ENCODE results near the gene ZNF580. TPM values are rescaled to one million over a fixed set of nuclear protein-coding genes. Genes with fewer than 3 reads are reported as not detected.
A peak's percentile ranks its signal among the peaks of the same experiment; 100 is the strongest.

ZNF580 gene
- total and polyA plus RNA-seq, 2 of the 13 experiments (the other 11 are each of a cell fraction or from before 2014, with no cell fraction given): 4.4 to 6.0 TPM

GRCh38 chr19:55663846-55664536 lies 23.2 kb downstream of the ZNF580 start:
- WGBS (ENCODE audit: low lambda C conversion rate): 98% methylated on average over 14 of the region's 20 CpGs
- H3K27me3 ChIP-seq (ENCODE audit: control insufficient read depth in 1 of 2, insufficient read depth in 2 of 2, low read length in 2 of 2): no peaks in the 10 kb centered on the region
- in situ Hi-C loops (cut with HindIII; ENCODE audit: extremely low pct_ligation_motif_present, low pct_unique_long_range_greater_than_20kb) (no loop called here), intact Hi-C loops (cut with micrococcal nuclease; ENCODE audit: unreplicated experiment) (no loop called here)
- ChIA-PET POLR2A (no interaction called here), CTCF (ENCODE audit: low intra/inter-chr PET ratio, low total read pairs) (no interaction called here)
- DNase-seq (ENCODE audit: low spot score): no peak
- H3K4me2 ChIP-seq (ENCODE audit: low read depth, low read length): no peak overlapping the region
- H3K27ac ChIP-seq (ENCODE audit: extremely low read length, insufficient read depth, low read length): no peak overlapping the region
- no peak overlapping the region for H3K9ac ChIP-seq (ENCODE audit: insufficient read depth, low read depth, low read length)
- peaks cover 18% of the 10 kb centered on the region for H3K4me1 ChIP-seq (ENCODE audit: insufficient read depth, low read length)
- H2AFZ ChIP-seq (ENCODE audit: low read length): no peak overlapping the region
- no TSS peak for BruUV-seq (replicated peaks)
- H3K9me3 ChIP-seq (ENCODE audit: low read length): no peaks in the 10 kb centered on the region
- H3K36me3 ChIP-seq (replicated peaks in 1 of 2; ENCODE audit: control insufficient read depth in 1 of 2, insufficient read depth in 2 of 2, low read length in 2 of 2): peaks cover 57 to 90% of the 10 kb centered on the region in 2 experiments
- ATAC-seq: no peak
- peaks cover 44% of the 10 kb centered on the region for H4K20me1 ChIP-seq (ENCODE audit: insufficient read depth, low read length)
- TF ChIP-seq PHF20 (CRISPR knock-in tag; IDR thresholded peaks at IDR 0.05): no peak
- peak; percentile 83 for TF ChIP-seq AGO2 (optimal IDR thresholded peaks at IDR 0.05; ENCODE audit: low read depth, low read length)
- no peak for TF ChIP-seq REL (CRISPR knock-in tag; conservative IDR thresholded peaks at IDR 0.05)
- no peak for TF ChIP-seq ZNF792 (CRISPR knock-in tag; IDR thresholded peaks at IDR 0.05)
- no peak for TF ChIP-seq POLR2G (IDR thresholded peaks at IDR 0.05; ENCODE audit: low read depth, low read length)
- TF ChIP-seq CCAR2 (optimal IDR thresholded peaks at IDR 0.05; ENCODE audit: low read depth, low read length): no peak
- no peak for TF ChIP-seq PPARG (CRISPR knock-in tag; conservative IDR thresholded peaks at IDR 0.05)
- no peak for TF ChIP-seq CBX5 (CRISPR knock-in tag; IDR thresholded peaks at IDR 0.05; ENCODE audit: borderline replicate concordance)
- no peak overlapping the region for H3K4me3 ChIP-seq (replicated peaks in 1 of 3; ENCODE audit: insufficient read depth in 1 of 3, low read depth in 2 of 3, low read length in 3 of 3)
- peaks cover 54% of the 10 kb centered on the region for H3K79me2 ChIP-seq (ENCODE audit: insufficient read depth, low read length)
- no peak for FAIRE-seq

- ATAC-seq (no peak), FAIRE-seq (no peak), DNase-seq (ENCODE audit: low spot score) (no peak)
- Histone ChIP-seq H3K4me2 (ENCODE audit: low read depth, low read length) (no peak overlapping the region), H3K4me1 (ENCODE audit: insufficient read depth, low read length) (peaks cover 18% of the 10 kb centered on the region), H3K9ac (ENCODE audit: insufficient read depth, low read depth, low read length) (no peak overlapping the region), H4K20me1 (ENCODE audit: insufficient read depth, low read length) (peaks cover 58% of the 10 kb centered on the region), H2AFZ (ENCODE audit: low read length) (no peak overlapping the region), H3K27me3 (ENCODE audit: control insufficient read depth in 1 of 2, insufficient read depth in 2 of 2, low read length in 2 of 2) (no peaks in the 10 kb centered on the region), H3K9me3 (ENCODE audit: low read length) (no peaks in the 10 kb centered on the region), H3K79me2 (ENCODE audit: insufficient read depth, low read length) (peaks cover 55% of the 10 kb centered on the region), H3K36me3 (replicated peaks in 1 of 2; ENCODE audit: control insufficient read depth in 1 of 2, insufficient read depth in 2 of 2, low read length in 2 of 2) (peaks cover 62 to 82% of the 10 kb centered on the region in 2 experiments), H3K4me3 (replicated peaks in 1 of 3; ENCODE audit: insufficient read depth in 1 of 3, low read depth in 2 of 3, low read length in 3 of 3) (no peak overlapping the region), H3K27ac (ENCODE audit: extremely low read length, insufficient read depth, low read length) (no peak overlapping the region)
- ChIA-PET POLR2A (no interaction called here), CTCF (ENCODE audit: low intra/inter-chr PET ratio, low total read pairs) (no interaction called here)
- in situ Hi-C loops (cut with HindIII; ENCODE audit: extremely low pct_ligation_motif_present, low pct_unique_long_range_greater_than_20kb) (no loop called here), intact Hi-C loops (cut with micrococcal nuclease; ENCODE audit: unreplicated experiment) (no loop called here)
- no TSS peak for BruUV-seq (replicated peaks)
- TF ChIP-seq POLR2G (IDR thresholded peaks at IDR 0.05; ENCODE audit: low read depth, low read length): peak; percentile 18; the same call in 1 of the 2 replicates
- TF ChIP-seq ZFP1 (CRISPR knock-in tag; IDR thresholded peaks at IDR 0.05): no peak
- peak; percentile 34 for TF ChIP-seq AGO2 (optimal IDR thresholded peaks at IDR 0.05; ENCODE audit: low read depth, low read length)
- peak; percentile 56; the same call in 1 of the 2 replicates for TF ChIP-seq ZMYM3 (CRISPR knock-in tag; IDR thresholded peaks at IDR 0.05)
- TF ChIP-seq ZNF629 (CRISPR knock-in tag; conservative IDR thresholded peaks at IDR 0.05): peak; percentile 85
- TF ChIP-seq RBM22 (optimal IDR thresholded peaks at IDR 0.05; ENCODE audit: low read length): peak; percentile 63
- no peak for TF ChIP-seq ETS1 (CRISPR knock-in tag; IDR thresholded peaks at IDR 0.05)
- WGBS (ENCODE audit: low lambda C conversion rate): 95% methylated on average over 4 of the region's 12 CpGs
Measured at GRCh38 chr19:55666343-55667005, 25.7 kb downstream of the ZNF580 start.
